ENCODE data around the gene HECTD3. TPM values are rescaled to one million over a fixed set of nuclear protein-coding genes. Genes with fewer than 3 reads are reported as not detected.

The HECTD3 gene
- total RNA-seq, 4 donors from 2014 or later: 141 to 270 (median 202) TPM

- no peak overlapping the region for H3K27ac ChIP-seq
- DNase-seq: peak; percentile 45 to 86 (median 75)
- TF ChIP-seq CTCF (IDR thresholded peaks at IDR 0.05): peak; percentile 46 to 93 (median 78)
- no peak for TF ChIP-seq POLR2A (IDR thresholded peaks at IDR 0.05)
- peaks cover 0 to 6% (median 0%) of the 10 kb centered on the region in 3 donors for H3K36me3 ChIP-seq
- H3K4me3 ChIP-seq: no peak overlapping the region
- no peaks in the 10 kb centered on the region for H3K9me3 ChIP-seq
- H3K27me3 ChIP-seq: no peaks in the 10 kb centered on the region
- H3K4me1 ChIP-seq: peaks cover 0 to 10% (median 0%) of the 10 kb centered on the region in 4 donors
These were observed 7.6 kb upstream of the HECTD3 start for GRCh38 chr1:45018599-45019230.

- H3K27ac ChIP-seq: no peak overlapping the region
- no peaks in the 10 kb centered on the region for H3K9me3 ChIP-seq
- H3K36me3 ChIP-seq: peaks cover 0 to 6% (median 0%) of the 10 kb centered on the region in 3 donors
- no peaks in the 10 kb centered on the region for H3K27me3 ChIP-seq
- TF ChIP-seq POLR2A (IDR thresholded peaks at IDR 0.05) (no peak), CTCF (IDR thresholded peaks at IDR 0.05) (no peak)
- DNase-seq: no peak
- H3K4me3 ChIP-seq: no peak overlapping the region
- peaks cover 0 to 22% (median 10%) of the 10 kb centered on the region in 4 donors for H3K4me1 ChIP-seq
These were observed 5.6 kb upstream of the HECTD3 start for GRCh38 chr1:45016767-45017166.

GRCh38 chr1:45016090-45016697 is 5.1 kb upstream of the HECTD3 start:
- Histone ChIP-seq H3K9me3 (no peaks in the 10 kb centered on the region), H3K36me3 (peaks cover 0 to 6% (median 0%) of the 10 kb centered on the region in 3 donors), H3K4me1 (peaks cover 0 to 27% (median 12%) of the 10 kb centered on the region in 4 donors), H3K4me3 (no peak overlapping the region), H3K27me3 (no peaks in the 10 kb centered on the region), H3K27ac (no peak overlapping the region)
- DNase-seq: no peak
- TF ChIP-seq POLR2A (IDR thresholded peaks at IDR 0.05): no peak
- TF ChIP-seq CTCF (IDR thresholded peaks at IDR 0.05): no peak

GRCh38 chr1:45015683-45016082 is 4.6 kb upstream of the HECTD3 start:
- H3K27me3 ChIP-seq: no peaks in the 10 kb centered on the region

More at GRCh38 chr1:45015683-45016082, 4.6 kb upstream of the HECTD3 start:
- DNase-seq: no peak
- Histone ChIP-seq H3K36me3 (peaks cover 0 to 6% (median 0%) of the 10 kb centered on the region in 3 donors), H3K4me1 (peaks cover 0 to 27% (median 13%) of the 10 kb centered on the region in 4 donors), H3K27ac (no peak overlapping the region), H3K9me3 (no peaks in the 10 kb centered on the region), H3K4me3 (no peak overlapping the region)
- TF ChIP-seq CTCF (IDR thresholded peaks at IDR 0.05): no peak
- TF ChIP-seq POLR2A (IDR thresholded peaks at IDR 0.05): no peak

Measured in Peyer's patch (tissue), 4 donors.